ENCODE measurements around the gene HIGD1B.

The HIGD1B gene

DNA sequence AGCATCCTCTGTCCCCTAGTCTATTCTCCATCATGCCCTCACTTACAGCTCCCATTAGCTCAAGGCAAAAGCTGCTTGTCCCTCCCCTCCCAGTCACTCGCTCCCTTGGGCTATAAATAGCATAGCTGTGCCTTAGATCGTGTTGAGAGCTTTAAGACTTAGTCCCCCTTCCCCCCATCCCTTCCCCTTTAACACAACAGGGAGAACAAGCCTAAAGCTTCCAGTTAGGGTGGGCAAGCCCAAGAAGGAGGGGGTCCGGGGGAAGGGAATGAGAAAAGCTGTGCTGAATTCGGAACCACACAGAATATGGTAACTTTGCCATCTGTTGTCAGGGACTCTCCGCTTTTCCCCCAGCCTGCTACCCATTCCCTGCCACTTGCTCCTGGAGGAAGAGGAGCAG, 4.9 kb upstream of the HIGD1B start:
- H3K9me3 ChIP-seq (ENCODE audit: insufficient read depth, low read depth, low read length), result no peaks in the 10 kb centered on the region
- peak overlapping the region; percentile 49; the same call in 1 of the 2 replicates for H3K9ac ChIP-seq (ENCODE audit: low read depth, low read length)
- no peak overlapping the region for H3K27ac ChIP-seq (ENCODE audit: low read length)
- H3K4me3 ChIP-seq (ENCODE audit: low read length), result peak overlapping the region; percentile 40; the same call in 1 of the 2 replicates
- peaks cover 21% of the 10 kb centered on the region for H3K4me1 ChIP-seq (ENCODE audit: insufficient read depth, low read length)
- no peaks in the 10 kb centered on the region for H3K27me3 ChIP-seq (ENCODE audit: insufficient read depth, low read length)
- no peaks in the 10 kb centered on the region for H3K36me3 ChIP-seq (ENCODE audit: insufficient read depth, low read depth, low read length)

- no peak overlapping the region for H3K4me3 ChIP-seq (ENCODE audit: low read length)
- H3K9ac ChIP-seq (ENCODE audit: low read depth, low read length), result peak overlapping the region; percentile 39; the same call in 1 of the 2 replicates
- no peaks in the 10 kb centered on the region for H3K9me3 ChIP-seq (ENCODE audit: insufficient read depth, low read depth, low read length)
- H3K36me3 ChIP-seq (ENCODE audit: insufficient read depth, low read depth, low read length), result no peaks in the 10 kb centered on the region
- H3K27ac ChIP-seq (ENCODE audit: low read length), result no peak overlapping the region
- H3K27me3 ChIP-seq (ENCODE audit: insufficient read depth, low read length), result no peaks in the 10 kb centered on the region
- H3K4me1 ChIP-seq (ENCODE audit: insufficient read depth, low read length), result peaks cover 21% of the 10 kb centered on the region
Measured at GRCh38 chr17:44844390-44844830, 3.3 kb upstream of the HIGD1B start.

DNA sequence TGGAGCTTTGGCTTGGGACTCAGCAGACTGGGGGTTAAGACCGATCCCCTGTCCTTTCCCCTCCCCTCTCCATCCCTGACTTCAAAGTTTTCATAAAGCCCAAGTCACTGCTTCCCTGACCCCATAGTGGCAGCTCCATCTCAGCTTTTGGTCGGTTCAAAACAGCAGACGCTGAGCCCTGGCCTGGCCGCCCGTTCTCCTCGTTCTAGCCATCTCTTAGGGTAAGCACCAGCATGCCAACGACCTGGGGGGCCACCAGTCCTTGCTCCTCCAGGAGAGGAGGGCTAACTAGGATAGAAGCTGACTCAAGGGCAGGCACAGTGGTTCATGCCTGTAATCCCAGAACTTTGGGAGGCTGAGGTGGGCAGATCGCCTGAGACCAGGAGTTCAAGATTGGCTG, 1.5 kb upstream of the HIGD1B start:
- no peak overlapping the region for H3K27ac ChIP-seq (ENCODE audit: low read length)
- H3K27me3 ChIP-seq (ENCODE audit: insufficient read depth, low read length), result no peaks in the 10 kb centered on the region
- peaks cover 16% of the 10 kb centered on the region for H3K36me3 ChIP-seq (ENCODE audit: insufficient read depth, low read depth, low read length)
- H3K4me3 ChIP-seq (ENCODE audit: low read length), result no peak overlapping the region
- H3K9me3 ChIP-seq (ENCODE audit: insufficient read depth, low read depth, low read length), result no peaks in the 10 kb centered on the region
- peaks cover 21% of the 10 kb centered on the region for H3K4me1 ChIP-seq (ENCODE audit: insufficient read depth, low read length)
- no peak overlapping the region for H3K9ac ChIP-seq (ENCODE audit: low read depth, low read length)

- Histone ChIP-seq H3K9me3 (ENCODE audit: insufficient read depth, low read depth, low read length) (no peaks in the 10 kb centered on the region), H3K4me1 (ENCODE audit: insufficient read depth, low read length) (peaks cover 11% of the 10 kb centered on the region; the same call in 1 of the 2 replicates)
Measured at GRCh38 chr17:44848257-44848795, 643 bp downstream of the HIGD1B start.

DNA sequence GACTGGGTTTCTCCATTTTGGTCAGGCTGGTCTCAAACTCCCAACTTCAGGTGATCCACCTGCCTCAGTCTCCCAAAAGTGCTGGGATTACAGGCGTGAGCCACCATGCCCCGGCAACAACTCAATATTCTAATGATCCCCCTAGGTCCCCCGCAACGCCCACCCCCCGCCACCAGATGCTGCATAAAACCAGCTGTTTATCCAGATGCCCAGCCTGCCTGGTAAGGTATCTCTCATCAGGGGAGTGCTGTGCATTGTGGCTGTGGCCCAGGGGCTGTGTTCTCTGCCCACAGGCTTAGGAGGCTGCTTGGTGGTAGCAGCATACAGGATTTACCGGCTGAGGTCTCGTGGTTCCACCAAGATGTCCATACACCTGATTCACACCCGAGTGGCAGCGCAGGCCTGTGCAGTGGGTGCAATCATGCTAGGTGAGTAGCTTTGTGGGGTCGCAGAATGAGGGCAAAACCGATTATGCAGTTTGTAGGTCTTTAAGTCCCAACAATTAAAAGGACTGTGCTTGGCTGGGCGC, 1.3 kb downstream of the HIGD1B start:
- no peaks in the 10 kb centered on the region for H3K27me3 ChIP-seq (ENCODE audit: insufficient read depth, low read length)
- H3K9me3 ChIP-seq (ENCODE audit: insufficient read depth, low read depth, low read length), result no peaks in the 10 kb centered on the region
- no peak overlapping the region for H3K9ac ChIP-seq (ENCODE audit: low read depth, low read length)
- H3K36me3 ChIP-seq (ENCODE audit: insufficient read depth, low read depth, low read length), result peaks cover 39% of the 10 kb centered on the region
- peaks cover 7% of the 10 kb centered on the region; the same call in 1 of the 2 replicates for H3K4me1 ChIP-seq (ENCODE audit: insufficient read depth, low read length)
- no peak overlapping the region for H3K4me3 ChIP-seq (ENCODE audit: low read length)
- no peak overlapping the region for H3K27ac ChIP-seq (ENCODE audit: low read length)

More at GRCh38 chr17:44848257-44848795, 643 bp downstream of the HIGD1B start:
- peaks cover 32% of the 10 kb centered on the region for H3K36me3 ChIP-seq (ENCODE audit: insufficient read depth, low read depth, low read length)
- no peak overlapping the region for H3K4me3 ChIP-seq (ENCODE audit: low read length)
- H3K9ac ChIP-seq (ENCODE audit: low read depth, low read length), result no peak overlapping the region
- H3K27ac ChIP-seq (ENCODE audit: low read length), result no peak overlapping the region
- no peaks in the 10 kb centered on the region for H3K27me3 ChIP-seq (ENCODE audit: insufficient read depth, low read length)

DNA sequence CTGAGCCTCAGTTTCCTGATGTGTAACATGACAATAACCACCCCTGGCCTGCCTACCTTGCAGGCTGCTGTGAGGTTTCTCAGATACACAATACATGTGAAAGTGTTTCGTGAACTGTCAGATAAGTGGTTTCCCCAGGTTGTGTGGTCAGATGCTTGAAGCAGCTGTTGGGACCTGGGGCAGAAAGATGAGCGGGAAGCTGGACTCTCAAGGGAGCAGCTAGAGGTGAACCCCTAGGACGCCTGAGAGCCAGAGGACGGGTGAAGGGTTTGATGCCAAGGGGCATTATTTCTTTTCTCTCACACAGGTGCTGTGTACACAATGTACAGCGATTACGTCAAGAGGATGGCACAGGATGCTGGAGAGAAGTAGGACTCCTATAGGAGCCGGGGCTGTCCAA, 2.3 kb downstream of the HIGD1B start:
- H3K27ac ChIP-seq (ENCODE audit: low read length), result no peak overlapping the region
- no peak overlapping the region for H3K9ac ChIP-seq (ENCODE audit: low read depth, low read length)
- H3K4me3 ChIP-seq (ENCODE audit: low read length), result no peak overlapping the region
- no peaks in the 10 kb centered on the region for H3K9me3 ChIP-seq (ENCODE audit: insufficient read depth, low read depth, low read length)
- no peaks in the 10 kb centered on the region for H3K27me3 ChIP-seq (ENCODE audit: insufficient read depth, low read length)
- no peaks in the 10 kb centered on the region for H3K4me1 ChIP-seq (ENCODE audit: insufficient read depth, low read length)
- peaks cover 49% of the 10 kb centered on the region for H3K36me3 ChIP-seq (ENCODE audit: insufficient read depth, low read depth, low read length)

DNA sequence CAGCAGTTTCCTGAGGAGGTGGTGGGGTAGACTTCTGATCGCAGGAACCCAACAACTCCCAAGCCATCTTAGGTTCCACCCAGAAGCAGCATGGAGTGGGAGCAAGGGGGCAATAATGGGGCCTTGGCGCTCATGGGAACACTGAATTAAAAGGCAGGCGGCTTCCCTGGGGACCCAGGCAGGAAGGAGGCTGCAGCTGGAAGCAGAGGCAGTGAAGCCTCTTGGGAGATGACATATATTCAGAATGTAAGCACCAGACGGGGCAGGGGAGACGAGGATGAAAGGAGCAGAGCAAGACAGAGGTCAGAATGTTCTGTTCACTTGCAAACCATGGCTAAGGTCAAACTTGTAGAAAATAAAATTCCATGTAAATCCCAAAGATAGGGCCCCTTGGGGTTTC, 2.9 kb downstream of the HIGD1B start:
- Histone ChIP-seq H3K9ac (ENCODE audit: low read depth, low read length) (no peak overlapping the region), H3K4me3 (ENCODE audit: low read length) (no peak overlapping the region), H3K4me1 (ENCODE audit: insufficient read depth, low read length) (no peaks in the 10 kb centered on the region), H3K27me3 (ENCODE audit: insufficient read depth, low read length) (no peaks in the 10 kb centered on the region), H3K36me3 (ENCODE audit: insufficient read depth, low read depth, low read length) (peaks cover 55% of the 10 kb centered on the region), H3K27ac (ENCODE audit: low read length) (no peak overlapping the region), H3K9me3 (ENCODE audit: insufficient read depth, low read depth, low read length) (no peaks in the 10 kb centered on the region)

DNA sequence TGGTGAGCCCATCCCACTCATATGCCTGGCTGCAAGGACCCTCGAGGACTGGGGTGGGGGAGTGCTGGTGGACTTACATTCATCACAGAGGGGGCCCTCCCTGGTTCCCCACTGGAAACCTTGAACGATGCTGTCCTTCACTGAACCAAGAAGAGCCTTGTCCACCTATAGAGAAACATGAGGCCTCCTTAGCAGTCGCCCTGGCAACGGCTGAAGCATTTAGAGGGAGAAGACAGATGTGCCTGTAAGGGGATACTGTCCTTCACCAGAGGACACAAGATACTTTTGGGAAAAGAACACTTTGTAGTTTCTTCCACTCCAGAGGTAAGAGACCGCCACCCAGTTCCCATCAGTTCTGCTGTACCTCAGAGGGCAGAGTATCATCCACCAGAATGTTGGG, 6.5 kb downstream of the HIGD1B start:
- Histone ChIP-seq H3K9me3 (ENCODE audit: insufficient read depth, low read depth, low read length) (no peaks in the 10 kb centered on the region), H3K27ac (ENCODE audit: low read length) (no peak overlapping the region), H3K4me3 (ENCODE audit: low read length) (no peak overlapping the region), H3K4me1 (ENCODE audit: insufficient read depth, low read length) (no peaks in the 10 kb centered on the region), H3K36me3 (ENCODE audit: insufficient read depth, low read depth, low read length) (peaks cover 89% of the 10 kb centered on the region), H3K27me3 (ENCODE audit: insufficient read depth, low read length) (no peaks in the 10 kb centered on the region), H3K9ac (ENCODE audit: low read depth, low read length) (no peak overlapping the region)

GRCh38 chr17:44859701-44860100, 12.0 kb downstream of the HIGD1B start:
- H3K36me3 ChIP-seq (ENCODE audit: insufficient read depth, low read depth, low read length), result peaks cover 96% of the 10 kb centered on the region
- H3K9ac ChIP-seq (ENCODE audit: low read depth, low read length), result no peak overlapping the region
- H3K4me3 ChIP-seq (ENCODE audit: low read length), result no peak overlapping the region
- H3K4me1 ChIP-seq (ENCODE audit: insufficient read depth, low read length), result no peaks in the 10 kb centered on the region
- no peak overlapping the region for H3K27ac ChIP-seq (ENCODE audit: low read length)
- H3K27me3 ChIP-seq (ENCODE audit: insufficient read depth, low read length), result no peaks in the 10 kb centered on the region
- H3K9me3 ChIP-seq (ENCODE audit: insufficient read depth, low read depth, low read length), result no peaks in the 10 kb centered on the region

GRCh38 chr17:44862278-44862914, 14.7 kb downstream of the HIGD1B start:
- H3K4me3 ChIP-seq (ENCODE audit: low read length), result no peak overlapping the region
- H3K4me1 ChIP-seq (ENCODE audit: insufficient read depth, low read length), result no peaks in the 10 kb centered on the region
- peaks cover 93% of the 10 kb centered on the region for H3K36me3 ChIP-seq (ENCODE audit: insufficient read depth, low read depth, low read length)
- H3K27ac ChIP-seq (ENCODE audit: low read length), result no peak overlapping the region
- no peaks in the 10 kb centered on the region for H3K27me3 ChIP-seq (ENCODE audit: insufficient read depth, low read length)
- no peak overlapping the region for H3K9ac ChIP-seq (ENCODE audit: low read depth, low read length)
- H3K9me3 ChIP-seq (ENCODE audit: insufficient read depth, low read depth, low read length), result no peaks in the 10 kb centered on the region

- Histone ChIP-seq H3K9ac (ENCODE audit: low read depth, low read length) (no peak overlapping the region), H3K4me3 (ENCODE audit: low read length) (no peak overlapping the region), H3K36me3 (ENCODE audit: insufficient read depth, low read depth, low read length) (peaks cover 94% of the 10 kb centered on the region), H3K27ac (ENCODE audit: low read length) (no peak overlapping the region), H3K9me3 (ENCODE audit: insufficient read depth, low read depth, low read length) (no peaks in the 10 kb centered on the region), H3K4me1 (ENCODE audit: insufficient read depth, low read length) (no peaks in the 10 kb centered on the region), H3K27me3 (ENCODE audit: insufficient read depth, low read length) (no peaks in the 10 kb centered on the region)
Measured at GRCh38 chr17:44863061-44863918, 15.6 kb downstream of the HIGD1B start.

Measured in iPS-20b (cell line).